Putamen (tissue), 1 donor: ENCODE measurements around the gene COL4A2.
"Not testable (repeated sequence)": the region's sequence is repeated elsewhere in the genome, so short reads cannot be mapped to it uniquely, and the experiment has no call there.

Source experiments
- DNase-seq: peaks from one replicate; pipeline ENCODE4 v3.0.0-alpha.2; 2016; ENCODE audit warnings: low spot score

The COL4A2 gene

GRCh38 chr13:110307767-110308655, 927 bp downstream of the COL4A2 start:
- no peak for DNase-seq

- DNase-seq: no peak
These were observed 1.7 kb downstream of the COL4A2 start for GRCh38 chr13:110308656-110309359.

GRCh38 chr13:110309661-110310524, 2.8 kb downstream of the COL4A2 start:
- no peak for DNase-seq

- DNase-seq: no peak
These were observed 3.7 kb downstream of the COL4A2 start for GRCh38 chr13:110310541-110311442.

GRCh38 chr13:110311443-110312338, 4.6 kb downstream of the COL4A2 start:
- no peak for DNase-seq

GRCh38 chr13:110312339-110313031, 5.4 kb downstream of the COL4A2 start:
- no peak for DNase-seq

- DNase-seq: not testable (repeated sequence)
These were observed 6.2 kb downstream of the COL4A2 start for GRCh38 chr13:110313261-110313660.

GRCh38 chr13:110313733-110314132, 6.6 kb downstream of the COL4A2 start:
- not testable (repeated sequence) for DNase-seq

GRCh38 chr13:110314516-110315245, 7.6 kb downstream of the COL4A2 start:
- no peak for DNase-seq

GRCh38 chr13:110316196-110316595, 9.1 kb downstream of the COL4A2 start:
- no peak for DNase-seq

- DNase-seq: no peak
These were observed 10.0 kb downstream of the COL4A2 start for GRCh38 chr13:110317093-110317492.

- DNase-seq: no peak
These were observed 10.6 kb downstream of the COL4A2 start for GRCh38 chr13:110317496-110318195.

- no peak for DNase-seq
These were observed 11.8 kb downstream of the COL4A2 start for GRCh38 chr13:110318920-110319319.

- no peak for DNase-seq
These were observed 12.3 kb downstream of the COL4A2 start for GRCh38 chr13:110319397-110319773.

GRCh38 chr13:110319774-110320509, 12.9 kb downstream of the COL4A2 start:
- DNase-seq: no peak

GRCh38 chr13:110320645-110321044, 13.6 kb downstream of the COL4A2 start:
- no peak for DNase-seq

- DNase-seq: not testable (repeated sequence)
These were observed 14.5 kb downstream of the COL4A2 start for GRCh38 chr13:110321573-110321972.
